Stimulated activated CD4-positive, alpha-beta T cell treated with anti-CD3 and anti-CD28 coated beads, TNF-alpha, amount 100 ng/mL, for 48 hours (primary cell): ENCODE measurements around the gene SDK2.

Experiments used
- DNase-seq, 3 donors: peaks; one replicate each; pipeline ENCODE4 v3.0.0-alpha.2; 2020; ENCODE audit warnings: low read depth in 3 of 3

SDK2 gene

DNA sequence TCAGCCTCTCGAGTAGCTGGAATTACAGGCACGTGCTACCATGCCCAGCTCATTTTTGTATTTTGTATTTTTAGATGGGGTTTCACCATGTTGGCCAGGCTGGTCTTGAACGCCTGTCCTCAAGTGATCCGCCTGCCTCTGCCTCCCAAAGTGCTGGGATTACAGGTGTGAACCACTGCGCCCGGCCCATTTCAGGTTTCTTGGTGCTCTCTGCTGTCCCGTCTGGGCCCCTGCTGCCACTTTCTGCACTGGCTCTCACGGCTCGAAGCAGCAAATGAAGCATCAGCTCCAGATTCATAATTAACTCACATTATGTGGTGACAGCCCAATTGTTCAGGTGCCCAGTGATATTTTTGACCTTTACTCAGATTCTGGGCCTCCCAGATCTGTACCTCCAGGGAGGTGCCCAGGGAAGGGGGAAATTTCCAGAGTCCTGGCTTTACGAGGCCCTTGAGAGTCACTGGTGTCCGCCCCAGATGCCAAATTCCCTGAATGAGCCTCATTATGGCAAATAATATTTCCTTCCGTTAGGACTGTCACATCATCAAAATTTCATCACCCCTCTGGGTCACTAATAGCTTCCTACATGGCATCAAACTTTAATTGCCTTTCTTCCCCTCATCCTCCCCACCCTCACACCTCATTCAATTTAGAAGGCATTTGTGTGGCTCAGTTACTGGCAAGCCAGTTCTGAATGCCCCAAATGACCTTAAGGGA is 9.0 kb downstream of the SDK2 start:
- DNase-seq: no peak

DNA sequence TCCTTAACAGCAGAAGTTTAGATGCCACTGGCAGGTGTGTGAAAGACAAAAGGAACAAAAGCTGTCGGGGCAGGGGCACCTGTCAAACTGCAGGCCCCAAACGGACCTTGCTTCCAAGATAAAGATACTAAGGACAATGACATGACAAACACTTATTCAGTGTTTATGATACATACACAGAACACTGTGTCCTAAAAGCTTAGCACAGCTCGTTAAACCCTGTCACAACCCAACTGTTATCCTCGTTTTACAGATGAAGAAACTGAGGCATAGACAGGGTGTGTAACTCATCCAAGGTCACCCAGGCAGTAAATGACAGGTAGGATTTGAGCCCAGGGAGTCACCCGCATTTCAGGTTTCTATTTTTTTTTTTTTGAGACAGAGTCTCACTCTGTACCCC is 9.6 kb downstream of the SDK2 start:
- no peak for DNase-seq

DNA sequence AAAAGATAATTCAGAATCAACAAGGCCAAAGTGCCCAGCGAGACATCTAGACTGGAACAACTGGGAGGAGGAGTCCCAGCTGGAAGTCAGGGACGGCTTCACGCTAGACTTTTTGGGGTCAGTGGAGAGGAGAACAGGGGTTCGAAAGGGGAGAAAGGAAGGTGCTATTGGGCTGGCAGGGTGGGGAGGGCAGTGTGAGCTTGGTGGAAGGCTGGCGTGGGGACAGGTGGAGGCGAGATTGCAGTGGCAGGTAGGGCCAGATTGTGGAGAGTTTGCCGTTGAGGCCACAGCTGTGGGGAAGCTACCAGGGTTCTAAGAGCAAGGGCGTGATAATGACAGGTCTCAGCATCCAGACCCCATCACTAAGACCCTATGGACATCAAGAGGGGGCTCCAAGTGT is 10.5 kb downstream of the SDK2 start:
- DNase-seq: no peak

DNA sequence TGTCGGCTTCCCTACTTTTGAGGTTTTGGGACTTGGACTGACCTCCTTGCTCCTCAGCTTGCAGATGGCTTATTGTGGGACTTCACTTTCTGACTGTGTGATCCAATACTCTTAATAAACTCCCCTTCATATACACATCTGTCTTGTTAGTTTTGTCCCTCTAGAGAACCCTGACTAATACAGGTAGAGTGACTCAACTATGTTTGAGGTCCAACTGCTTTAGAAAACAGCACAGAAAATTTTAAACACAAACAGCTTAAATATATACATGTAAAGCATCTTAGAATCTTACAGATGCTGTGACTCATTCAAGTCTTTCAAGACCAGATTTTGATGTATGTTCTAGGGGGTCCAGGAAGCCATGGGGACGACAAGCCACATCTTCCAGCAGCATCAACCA is 11.7 kb downstream of the SDK2 start:
- DNase-seq: no peak

DNA sequence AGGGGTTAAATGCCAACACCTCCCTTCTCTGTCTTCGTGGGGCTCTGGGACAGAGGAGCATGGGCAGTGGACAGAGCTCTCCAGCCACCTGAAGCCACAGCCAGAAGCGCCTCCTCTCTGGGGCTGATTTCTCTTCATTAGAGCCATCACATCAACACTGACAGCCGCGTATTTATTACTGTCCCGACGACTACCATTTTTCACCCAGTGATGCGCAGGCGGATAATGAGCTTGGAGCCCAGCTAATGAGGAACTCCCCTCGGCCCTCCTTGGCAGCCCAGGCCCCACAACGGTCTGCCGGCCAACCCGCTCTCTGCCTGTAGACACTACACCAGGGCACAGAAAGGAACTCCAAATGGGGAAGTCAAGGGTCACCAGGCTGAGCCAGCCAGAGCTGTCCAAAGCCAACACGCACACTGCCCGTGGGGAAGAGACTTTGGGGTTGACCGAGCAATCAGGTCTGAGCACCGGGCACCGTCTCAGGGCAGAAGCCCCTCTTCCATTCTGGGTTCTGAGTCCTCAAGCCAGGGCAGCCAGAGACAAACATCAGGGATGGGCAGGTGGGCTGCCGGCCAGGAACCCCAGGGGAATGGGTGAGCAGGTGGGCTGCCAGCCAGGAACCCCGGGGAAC is 13.2 kb downstream of the SDK2 start:
- no peak for DNase-seq

DNA sequence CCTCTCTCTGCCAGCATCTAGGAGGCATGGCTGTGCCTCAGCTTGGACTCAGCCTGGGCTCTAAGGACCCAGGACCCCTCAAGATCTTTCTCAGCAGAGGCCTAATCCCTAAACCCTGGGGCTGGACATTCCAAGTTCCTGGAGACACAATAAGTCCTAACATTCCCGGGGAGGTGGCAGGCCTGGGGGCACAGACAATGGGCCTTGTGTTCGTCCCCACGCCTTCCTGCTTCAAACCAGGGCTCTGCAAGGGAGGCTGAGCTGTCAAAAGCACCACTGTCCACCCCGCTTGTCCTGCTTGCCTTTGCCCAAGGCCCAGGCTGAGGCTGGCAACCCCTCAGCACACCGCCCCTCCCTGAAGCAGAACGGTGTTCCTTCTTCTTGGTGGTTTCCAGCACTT is 13.7 kb downstream of the SDK2 start:
- DNase-seq: no peak

DNA sequence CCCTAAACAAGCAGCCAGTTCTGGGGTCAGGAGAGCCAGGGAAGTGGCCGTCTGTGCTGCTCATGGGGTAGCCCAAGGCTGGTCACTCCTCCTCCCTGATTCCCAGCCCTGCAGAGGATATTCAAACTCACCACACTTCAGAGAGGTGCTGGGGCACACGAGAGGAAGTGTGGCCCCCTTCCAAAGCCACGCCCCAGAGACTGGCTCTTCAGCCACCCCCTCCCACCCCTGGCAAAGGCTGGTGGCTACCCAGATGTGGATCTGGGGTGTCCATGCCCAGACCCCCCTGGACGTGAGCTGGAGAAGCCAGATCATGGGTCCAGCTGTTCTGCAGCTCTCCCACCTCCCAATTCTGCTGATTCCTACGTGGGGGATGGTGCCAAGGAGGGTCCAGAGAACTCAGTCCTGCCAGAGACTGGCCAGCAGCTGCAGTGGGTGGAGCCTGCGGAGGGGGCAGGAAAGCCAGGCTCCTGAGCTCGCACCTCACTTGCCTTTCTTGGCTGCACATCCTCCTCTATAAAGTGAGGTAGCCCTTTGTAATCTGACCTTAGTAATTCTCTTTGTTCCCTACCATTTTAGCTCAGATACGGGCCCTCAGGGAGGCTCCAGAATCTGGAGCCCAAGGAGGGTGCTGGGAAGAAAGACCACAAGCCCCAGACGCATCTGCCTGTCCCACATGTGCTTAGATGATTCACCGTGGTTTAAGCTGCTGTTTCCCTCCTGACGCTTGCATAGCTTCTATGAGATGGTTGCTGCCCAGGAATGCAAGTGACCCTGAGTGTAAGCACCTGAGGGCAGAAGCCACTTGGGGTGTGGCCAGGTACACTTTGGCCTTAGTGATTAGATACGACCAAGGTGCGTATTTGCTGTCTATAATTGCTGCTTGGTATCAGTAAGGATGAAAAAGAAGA is 15.3 kb downstream of the SDK2 start:
- DNase-seq: no peak

DNA sequence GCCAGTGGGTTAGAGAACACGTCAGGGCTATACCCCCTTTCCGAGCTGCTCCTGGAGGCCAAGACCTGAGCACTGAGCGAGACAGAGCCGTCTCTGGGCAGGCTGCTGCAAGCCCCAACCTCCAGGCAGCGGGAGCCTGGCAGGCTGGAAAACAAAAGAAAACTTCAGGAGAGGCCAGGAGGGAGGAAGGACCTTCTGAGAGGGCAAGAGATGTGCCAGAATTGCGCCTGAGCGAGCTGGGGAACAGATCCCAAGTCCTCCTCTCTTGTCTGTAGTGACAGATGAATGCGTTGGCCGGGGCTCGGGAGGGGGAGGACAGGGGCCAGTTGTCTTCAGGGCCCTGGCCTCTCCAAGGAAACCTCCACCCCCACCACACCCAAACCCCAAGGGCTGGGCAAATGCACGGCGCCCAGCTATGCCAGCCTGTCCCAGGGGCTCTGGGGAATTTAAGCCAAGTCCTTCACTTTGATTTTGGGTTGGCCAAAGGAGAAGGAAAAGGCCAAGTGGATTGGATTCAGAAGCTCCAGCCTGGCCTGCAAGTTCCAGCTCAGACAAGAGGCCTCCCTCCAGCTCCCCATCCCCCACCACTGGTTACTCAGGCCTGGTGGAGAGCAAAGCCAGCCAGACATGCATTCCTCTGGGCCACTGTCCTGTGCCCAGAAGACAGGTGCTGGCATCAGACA is 18.1 kb downstream of the SDK2 start:
- DNase-seq: no peak

DNA sequence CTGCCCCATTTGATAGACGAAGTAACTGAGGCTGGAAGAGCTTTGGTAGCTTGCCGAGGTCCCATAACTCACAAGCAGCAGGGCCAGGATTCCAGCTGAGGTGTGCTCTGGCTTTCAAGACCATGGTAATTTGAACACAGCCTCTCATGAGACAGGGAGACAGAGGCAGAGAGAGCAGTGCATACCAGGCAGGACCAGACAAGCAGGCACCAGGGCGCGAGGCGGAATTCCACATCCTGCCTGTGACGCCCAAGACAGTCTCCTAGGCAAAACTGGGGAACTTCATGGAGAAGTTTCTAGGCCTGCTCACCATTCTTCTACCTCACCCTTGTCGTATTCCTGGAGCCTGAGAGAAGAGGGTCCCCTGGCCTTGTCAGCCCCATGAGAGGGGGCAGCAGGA is 19.2 kb downstream of the SDK2 start:
- DNase-seq: no peak

DNA sequence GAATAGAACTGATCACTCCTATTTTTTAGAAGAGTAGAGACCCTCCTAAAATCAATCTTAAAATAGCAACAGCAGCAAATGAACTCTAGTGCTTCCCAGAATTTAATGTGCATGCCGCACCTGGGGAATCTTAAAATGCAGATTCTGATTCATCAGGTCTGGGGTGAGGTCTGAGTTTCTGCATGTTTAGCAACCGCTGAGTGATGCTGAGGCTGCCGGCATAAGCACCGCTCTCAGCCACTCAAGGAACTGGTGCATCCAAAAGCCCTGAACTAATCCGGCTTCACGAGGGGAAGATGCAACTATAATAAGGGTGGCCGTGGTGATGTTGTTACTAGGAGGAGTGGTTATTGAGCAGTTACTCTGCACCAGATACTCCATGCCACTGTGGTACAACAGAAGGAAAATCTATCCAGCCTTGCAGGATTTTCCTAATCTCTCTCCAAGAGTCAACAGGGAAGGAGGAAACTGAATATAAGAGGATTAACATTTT is 19.7 kb downstream of the SDK2 start:
- no peak for DNase-seq

DNA sequence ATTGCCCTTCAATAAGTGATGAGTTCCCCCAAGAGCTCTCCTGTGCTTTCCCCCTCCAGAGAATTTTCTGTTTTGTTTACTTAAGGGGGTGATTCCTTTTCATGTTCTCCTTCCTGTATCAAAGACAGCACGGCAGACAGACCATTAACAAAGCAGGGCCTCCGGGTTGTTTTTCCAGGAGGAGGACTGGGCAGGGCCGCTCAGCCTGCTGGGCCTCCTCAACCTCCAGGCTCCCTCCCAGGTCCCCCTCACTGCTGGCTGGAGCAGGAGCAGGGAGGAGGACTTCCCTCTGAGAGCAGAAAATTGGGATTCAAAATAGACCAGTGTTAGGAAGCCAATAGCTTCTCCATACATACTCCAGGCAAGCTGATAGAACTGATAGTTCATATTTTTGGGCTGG is 20.4 kb downstream of the SDK2 start:
- no peak for DNase-seq

DNA sequence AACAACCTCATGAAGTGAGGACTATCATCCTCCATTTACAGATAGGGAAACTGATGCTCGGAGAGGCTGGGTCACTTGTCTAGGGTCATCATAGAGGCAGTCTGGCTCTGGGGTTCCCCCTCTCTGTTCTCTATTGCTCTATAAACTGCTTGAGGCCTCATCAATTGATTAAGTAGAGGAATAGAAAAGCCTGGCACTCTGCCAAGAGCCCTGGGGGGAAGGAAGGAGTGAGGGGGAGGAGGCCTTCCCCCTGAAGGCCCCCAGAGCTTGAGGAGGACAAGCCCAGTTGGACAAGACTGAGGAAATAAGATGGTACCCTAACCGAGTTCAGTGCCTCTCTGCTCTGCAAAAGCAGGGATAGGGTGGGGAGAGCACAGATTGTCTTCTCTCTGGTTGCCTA is 21.0 kb downstream of the SDK2 start:
- no peak for DNase-seq

DNA sequence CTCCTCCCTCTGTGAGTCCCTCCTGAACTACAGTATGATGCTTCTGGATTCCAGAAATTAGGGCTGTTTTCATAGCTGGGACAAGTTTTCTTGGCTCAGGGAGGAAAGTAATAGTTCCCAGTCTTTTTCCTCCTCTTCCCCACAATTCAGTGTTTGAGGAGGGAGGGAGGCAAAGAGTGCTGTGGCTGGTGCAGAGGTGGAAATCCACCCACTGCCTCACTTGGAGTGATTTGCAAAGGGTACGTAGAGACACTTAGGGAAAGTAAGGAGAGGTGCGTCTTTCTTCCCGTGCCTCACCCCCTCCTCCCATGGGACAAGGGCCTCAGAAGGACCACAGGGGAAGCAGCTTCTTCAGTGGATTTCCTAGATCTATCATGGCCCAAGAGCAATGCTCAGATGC is 21.9 kb downstream of the SDK2 start:
- DNase-seq: no peak

DNA sequence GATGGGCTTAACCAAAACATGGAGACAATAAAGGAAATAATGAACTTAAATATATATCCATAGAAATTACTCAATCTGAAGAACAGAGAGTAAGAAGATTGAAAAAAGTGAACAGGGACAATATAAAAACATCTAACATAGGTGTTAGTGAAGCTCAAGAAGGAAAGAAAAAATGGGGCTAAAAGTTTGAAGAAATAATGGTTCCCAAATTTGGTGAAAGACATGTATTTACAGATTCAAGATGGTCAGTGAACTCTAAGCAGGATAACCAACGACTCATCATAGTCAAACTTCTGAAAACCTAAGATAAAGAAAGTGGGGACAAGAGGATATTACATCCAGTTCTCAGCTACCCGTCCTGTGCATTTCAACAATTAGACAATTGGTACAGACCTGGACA is 22.6 kb downstream of the SDK2 start:
- DNase-seq: no peak

DNA sequence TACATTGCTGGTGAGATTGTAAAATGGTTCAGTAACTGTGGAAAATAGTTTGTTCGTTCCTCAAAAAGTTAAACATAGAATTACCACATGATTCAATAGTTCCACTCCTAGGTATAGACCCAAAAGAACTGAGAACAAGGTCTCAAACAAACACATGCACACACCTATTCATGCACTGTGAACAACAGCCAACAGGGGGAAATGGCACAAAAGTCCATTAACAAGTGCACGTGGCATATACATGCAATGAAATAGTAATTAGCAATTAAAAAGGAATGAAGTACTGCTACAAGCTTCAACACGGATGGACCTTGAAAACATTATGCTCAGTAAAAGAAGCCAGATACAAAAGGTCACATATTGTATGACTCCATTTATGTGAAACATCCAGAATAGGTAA is 23.8 kb downstream of the SDK2 start:
- no peak for DNase-seq

DNA sequence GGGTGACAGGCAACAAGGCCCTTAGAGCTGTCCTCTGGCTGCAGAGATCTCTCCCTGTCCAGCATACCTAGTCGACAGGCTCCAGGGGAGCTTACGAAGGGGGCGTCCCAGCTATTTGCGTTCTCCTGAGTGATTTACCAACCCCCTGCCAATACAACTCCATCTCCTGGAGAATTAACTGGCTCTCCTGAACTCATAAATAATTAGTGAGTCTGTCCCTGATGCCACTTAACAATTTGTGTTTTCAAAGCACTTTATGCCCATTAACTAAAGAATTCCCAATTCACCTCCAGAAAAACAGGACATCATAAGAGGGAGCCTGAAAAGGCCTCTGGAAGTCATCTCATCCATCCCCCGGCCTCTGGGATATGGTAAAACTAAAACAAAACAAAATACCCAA is 26.7 kb downstream of the SDK2 start:
- no peak for DNase-seq

DNA sequence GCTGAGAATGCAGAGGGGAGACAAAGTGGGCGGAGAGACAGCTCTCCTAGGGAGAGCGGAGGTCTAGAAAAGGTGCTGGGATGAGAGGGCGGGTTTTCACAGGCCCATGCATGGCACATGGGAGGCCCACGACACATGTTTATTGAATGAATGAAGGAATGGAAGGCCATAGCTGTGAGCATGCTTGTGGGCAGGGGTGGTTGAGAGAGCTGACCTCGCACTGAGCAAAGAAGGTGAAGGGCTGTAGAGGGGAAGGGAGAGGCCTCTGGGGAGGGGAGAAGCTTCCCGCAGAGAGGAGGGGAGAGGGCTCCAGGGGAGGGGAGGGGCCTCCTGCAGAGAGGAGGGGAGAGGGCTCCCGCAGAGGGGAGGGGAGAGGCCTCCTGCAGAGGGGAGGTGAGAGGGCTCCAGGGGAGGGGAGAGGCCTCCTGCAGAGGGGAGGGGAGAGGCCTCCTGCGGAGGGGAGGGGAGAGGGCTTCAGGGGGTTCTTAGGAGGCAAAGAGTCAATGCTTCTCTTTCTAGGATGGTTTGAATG is 27.3 kb downstream of the SDK2 start:
- DNase-seq: no peak

DNA sequence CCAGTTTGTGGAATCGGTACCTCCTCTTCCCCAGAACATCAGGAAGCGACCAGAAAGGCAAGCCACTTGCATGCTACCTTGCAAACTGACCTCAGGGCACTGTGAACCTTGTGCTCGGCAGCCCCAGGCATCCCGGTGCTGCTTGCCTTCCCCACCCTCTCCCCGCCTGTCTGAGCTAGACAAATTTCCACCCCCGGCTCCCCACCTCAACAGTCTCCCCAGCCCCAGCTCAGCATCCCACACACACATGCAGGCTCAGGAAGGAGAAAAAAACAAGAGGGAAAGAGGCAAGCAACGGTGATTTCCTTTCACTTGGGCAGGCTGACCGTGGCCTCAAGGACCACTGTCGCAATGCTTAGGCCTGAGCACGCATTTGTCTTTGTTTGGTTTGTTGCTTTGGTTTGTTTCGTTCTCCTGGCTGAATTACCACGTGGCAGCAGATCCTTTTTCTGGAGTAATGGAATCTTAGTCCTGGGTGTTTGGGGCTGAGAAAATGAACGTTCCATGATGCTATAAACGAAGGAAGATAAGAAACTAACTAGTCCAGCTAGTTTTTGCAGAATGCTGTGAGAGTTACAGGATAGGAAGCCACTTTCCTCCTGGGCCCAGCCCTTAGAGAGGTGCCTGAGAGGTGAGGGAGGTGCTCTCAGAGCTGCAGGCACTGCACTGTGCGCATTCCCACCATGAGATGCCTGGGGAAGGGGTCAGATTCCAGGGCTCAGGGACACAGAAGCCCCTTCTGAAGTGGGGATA is 27.9 kb downstream of the SDK2 start:
- no peak for DNase-seq

DNA sequence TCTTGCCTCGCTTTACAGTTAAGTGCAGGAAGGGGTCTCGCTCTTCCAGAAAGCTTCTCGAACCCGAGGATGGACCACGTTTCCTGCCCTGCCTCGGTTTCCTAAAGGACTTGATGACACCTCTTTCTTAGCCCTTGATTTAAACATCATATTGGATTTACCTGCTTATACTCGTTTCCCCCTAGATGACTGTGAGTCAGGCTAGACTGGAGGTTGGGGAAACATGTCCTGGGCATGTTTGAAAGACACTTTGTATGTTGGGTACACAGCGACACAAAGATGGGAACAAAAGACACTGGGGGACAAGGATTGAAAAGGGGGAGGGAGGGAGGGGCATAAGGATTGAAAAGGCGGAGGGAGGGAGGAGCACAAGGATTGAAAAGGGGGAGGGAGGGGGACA is 30.0 kb downstream of the SDK2 start:
- no peak for DNase-seq

DNA sequence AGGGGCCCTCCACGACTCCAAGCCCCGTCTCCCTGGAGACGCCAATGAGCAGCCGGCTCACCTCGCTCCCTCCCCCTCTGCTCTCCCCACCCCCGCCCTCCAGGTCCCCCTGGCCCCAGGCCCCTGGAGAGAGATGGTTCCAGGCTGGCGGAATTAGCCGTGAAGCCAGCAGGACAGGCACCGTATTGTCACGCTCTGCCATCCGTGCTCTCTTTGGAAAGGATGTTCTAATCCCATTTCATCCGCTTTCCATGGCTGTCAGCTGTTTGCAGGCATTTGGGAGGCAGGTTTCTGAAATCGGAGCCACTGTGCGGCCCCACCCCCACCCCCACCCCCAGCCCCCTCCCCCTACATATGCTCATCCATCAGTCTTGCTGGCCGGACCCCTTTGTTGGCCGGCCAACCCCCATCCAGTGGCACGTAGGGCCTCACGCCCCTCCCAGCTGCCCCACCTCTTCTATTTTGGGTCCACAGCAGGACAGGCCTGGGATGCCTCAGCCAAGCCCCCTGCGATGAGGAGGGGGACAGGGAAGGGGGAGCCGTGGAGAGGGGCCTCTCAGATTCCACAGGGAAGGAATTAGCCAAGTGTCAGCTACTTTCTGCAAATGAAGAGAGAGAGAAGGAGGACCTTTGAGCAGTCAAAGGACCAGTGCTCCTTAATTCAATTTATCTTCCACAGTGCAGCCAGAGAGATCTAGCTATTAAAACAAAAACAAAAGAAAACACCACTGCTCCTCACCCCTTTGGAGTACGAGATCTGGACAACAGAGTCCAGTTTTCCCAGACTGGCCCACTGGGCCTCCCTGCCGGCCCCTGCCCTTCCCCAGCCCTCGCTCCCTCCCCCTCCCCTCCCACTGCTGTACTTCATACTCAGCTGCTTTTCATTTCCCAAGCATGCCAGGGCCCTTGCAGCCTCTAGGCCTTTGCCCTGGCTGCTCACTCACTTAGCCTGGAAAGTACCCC is 30.7 kb downstream of the SDK2 start:
- DNase-seq: no peak
